CD14-positive monocyte (primary cell): ENCODE data around the gene CD4. TPM values are rescaled to one million over a fixed set of nuclear protein-coding genes. Genes with fewer than 3 reads are reported as not detected.

Experiments
- DNase-seq, 3 donors: peaks; one replicate each; pipeline ENCODE4 v3.0.0-alpha.2; 2011 to 2022
- H2AFZ ChIP-seq: 2 replicates; pipeline ENCODE4 v1.6.0; 2012; ENCODE audit warnings: mild to moderate bottlenecking, low read depth, low read length, inconsistent platforms; ENCODE audit not compliant: insufficient read depth, poor library complexity, severe bottlenecking
- H3K27ac ChIP-seq, 2 donors: 1 replicate in 1 of 2; 2 replicates in 1 of 2; pipeline ENCODE4 v1.5.1; 2012 to 2013; ENCODE audit warnings: low read length in 2 of 2, control low read depth in 1 of 2, inconsistent platforms in 1 of 2, low read depth in 1 of 2, mild to moderate bottlenecking in 1 of 2
- H3K27me3 ChIP-seq, 2 donors: one replicate each; pipeline versions ENCODE4 v1.6.0 to v1.6.1; 2011 to 2013; ENCODE audit warnings: low read length in 2 of 2; ENCODE audit not compliant: control insufficient read depth in 2 of 2, insufficient read depth in 2 of 2
- H3K36me3 ChIP-seq, 2 donors: replicated peaks in 1 of 2; 1 replicate in 1 of 2; 2 replicates in 1 of 2; pipeline versions ENCODE4 v1.5.1 to v1.6.1; 2012 to 2013; ENCODE audit warnings: low read length in 2 of 2, control low read depth in 1 of 2, inconsistent platforms in 1 of 2, mild to moderate bottlenecking in 1 of 2; ENCODE audit not compliant: insufficient read depth in 2 of 2, control insufficient read depth in 1 of 2
- H3K4me1 ChIP-seq, 2 donors: 1 replicate in 1 of 2; 2 replicates in 1 of 2; pipeline versions ENCODE4 v1.5.1 to v1.6.1; 2012 to 2013; ENCODE audit warnings: low read length in 2 of 2, control low read depth in 1 of 2, inconsistent platforms in 1 of 2, mild to moderate bottlenecking in 1 of 2, moderate library complexity in 1 of 2; ENCODE audit not compliant: insufficient read depth in 2 of 2, control insufficient read depth in 1 of 2
- H3K4me2 ChIP-seq: replicated peaks from 2 replicates; pipeline ENCODE3; 2012; ENCODE audit warnings: low read length, moderate library complexity, mild to moderate bottlenecking; ENCODE audit not compliant: poor library complexity, severe bottlenecking; ENCODE audit errors: extremely low read depth
- H3K4me3 ChIP-seq, 3 experiments: fragments of 200-600 bp in 1 of 3; sonication (generic) in 1 of 3; replicated peaks in 1 of 3; 1 replicate in 2 of 3; 2 replicates in 1 of 3; pipeline ENCODE4 v1.5.1; 2011 to 2013; ENCODE audit warnings: low read length in 3 of 3, mild to moderate bottlenecking in 3 of 3, control low read depth in 2 of 3, low read depth in 2 of 3, inconsistent platforms in 1 of 3, moderate library complexity in 1 of 3
- H3K79me2 ChIP-seq: 2 replicates; pipeline ENCODE4 v1.6.0; 2012; ENCODE audit warnings: mild to moderate bottlenecking, control low read depth, inconsistent platforms, low read length, moderate library complexity; ENCODE audit not compliant: insufficient read depth
- H3K9ac ChIP-seq: 2 replicates; pipeline ENCODE4 v1.6.0; 2017; ENCODE audit warnings: low read length, mild to moderate bottlenecking; ENCODE audit not compliant: insufficient read depth, poor library complexity, severe bottlenecking
- H3K9me3 ChIP-seq, 2 donors: replicated peaks in 1 of 2; 1 replicate in 1 of 2; 2 replicates in 1 of 2; pipeline versions ENCODE4 v1.5.1 to v1.6.1; 2012 to 2013; ENCODE audit warnings: low read length in 2 of 2, control low read depth in 1 of 2; ENCODE audit not compliant: control insufficient read depth in 1 of 2, insufficient read depth in 1 of 2
- H4K20me1 ChIP-seq: 2 replicates; pipeline ENCODE4 v1.6.0; 2012; ENCODE audit warnings: mild to moderate bottlenecking, low read length, control low read depth, moderate library complexity; ENCODE audit not compliant: insufficient read depth
- H3K27ac Mint-ChIP-seq, 7 donors: one replicate each; pipeline ENCODE4 v1.8.0; 2020; ENCODE audit warnings: mild to moderate bottlenecking in 7 of 7, mixed read lengths in 7 of 7, moderate library complexity in 6 of 7, inconsistent platforms in 2 of 7
- H3K27me3 Mint-ChIP-seq, 3 donors: one replicate each; pipeline ENCODE4 v1.8.0; 2021 to 2022; ENCODE audit warnings: low read depth in 3 of 3, mild to moderate bottlenecking in 3 of 3, mixed read lengths in 3 of 3, moderate library complexity in 3 of 3, inconsistent platforms in 1 of 3
- H3K36me3 Mint-ChIP-seq, 2 donors: one replicate each; pipeline ENCODE4 v1.8.0; 2020; ENCODE audit warnings: mixed read lengths in 2 of 2, inconsistent platforms in 1 of 2, mild to moderate bottlenecking in 1 of 2
- H3K4me1 Mint-ChIP-seq: one replicate; pipeline ENCODE4 v1.8.0; 2020; ENCODE audit warnings: mild to moderate bottlenecking, mixed read lengths
- H3K4me3 Mint-ChIP-seq, 2 donors: one replicate each; pipeline ENCODE4 v1.8.0; 2020; ENCODE audit warnings: mild to moderate bottlenecking in 2 of 2, mixed read lengths in 2 of 2, moderate library complexity in 1 of 2
- H3K9me3 Mint-ChIP-seq, 7 donors: one replicate each; pipeline ENCODE4 v1.8.0; 2020 to 2022; ENCODE audit warnings: mixed read lengths in 7 of 7, mild to moderate bottlenecking in 6 of 7, moderate library complexity in 6 of 7, inconsistent platforms in 2 of 7
- CTCF ChIP-seq: fragments of 200-600 bp; IDR thresholded peaks from one replicate; pipeline ENCODE4 v1.8.0; 2022; ENCODE audit warnings: antibody characterized with exemption, mild to moderate bottlenecking
- WGBS: methylation state at CpG from one replicate; pipeline ENCODE4 v1.1.5; 2013; ENCODE audit warnings: missing lambda C conversion rate; ENCODE audit not compliant: insufficient coverage; 5-methylcytosine and 5-hydroxymethylcytosine counted together
- intact Hi-C, 2 donors: fragments of 100-400 bp; cut with micrococcal nuclease; formaldehyde crosslinking; loops; one replicate each; pipeline versions ENCODE4 v1.15.0 to v1.15.1; 2023
- polyA plus RNA-seq, 3 donors: library from polyadenylated mRNA; depleted of rRNA in 1 of 3; unstranded in 2 of 3; stranded (reverse) in 1 of 3; fragments of 300-500 nt in 2 of 3; fragments of >200 nt in 1 of 3; fragmentation: Illumina TruSeq in 2 of 3; gene quantifications; 1 replicate in 2 of 3; 2 replicates in 1 of 3; pipeline ENCODE4 v1.2.3, GENCODE V29; 2012 to 2021

CD4 gene
- polyA plus RNA-seq, 3 donors = 261 to 371 (median 269) TPM

DNA sequence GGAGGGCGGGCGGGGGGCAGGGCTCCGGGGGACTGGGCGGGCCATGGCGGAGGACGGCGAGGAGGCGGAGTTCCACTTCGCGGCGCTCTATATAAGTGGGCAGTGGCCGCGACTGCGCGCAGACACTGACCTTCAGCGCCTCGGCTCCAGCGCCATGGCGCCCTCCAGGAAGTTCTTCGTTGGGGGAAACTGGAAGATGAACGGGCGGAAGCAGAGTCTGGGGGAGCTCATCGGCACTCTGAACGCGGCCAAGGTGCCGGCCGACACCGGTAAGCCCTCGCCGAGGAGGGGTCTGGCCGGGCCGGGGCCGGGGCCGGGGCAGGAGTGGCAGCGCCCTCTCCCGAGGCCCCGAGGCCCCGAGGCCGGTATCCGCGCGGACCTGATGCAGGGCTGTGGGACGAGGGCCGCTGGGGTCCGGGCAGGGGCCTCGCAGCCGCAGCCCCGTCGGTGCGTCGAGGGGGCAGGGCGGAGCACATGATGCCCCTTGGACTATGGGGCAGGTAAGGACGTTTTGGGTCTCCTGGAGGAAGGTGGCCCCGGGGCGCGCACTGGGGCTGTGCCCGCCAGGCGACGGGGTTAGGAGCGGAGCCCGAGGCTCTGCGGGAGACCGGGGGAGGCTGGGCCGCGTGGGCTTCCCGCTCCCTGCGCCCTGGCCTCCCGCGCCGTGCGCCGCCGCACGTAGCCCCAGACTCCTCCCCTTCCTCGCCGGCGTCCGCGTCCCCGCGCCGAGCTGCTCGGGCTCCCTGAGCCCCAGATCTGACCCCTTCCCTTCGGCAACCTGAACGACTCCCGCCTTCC lies 78.3 kb downstream of the CD4 start, which contains the start of gene TPI1:
TSS of gene TPI1 (plus strand) at position 119 of the 798 bp plus-strand sequence. CDS start at position 155, 36 bp downstream.
- Histone ChIP-seq H3K79me2 (peaks cover 51% of the 10 kb centered on the region), H3K9me3 (no peaks in the 10 kb centered on the region), H3K4me1 (peaks cover 36 to 56% of the 10 kb centered on the region in 2 donors), H3K4me3 (peak within 1 kb of the TSS; percentile 76 to 97 (median 86)), H3K9ac (peak within 1 kb of the TSS; percentile 88), H4K20me1 (peaks cover 50% of the 10 kb centered on the region), H2AFZ (peak within 1 kb of the TSS; percentile 97), H3K4me2 (peak within 1 kb of the TSS; percentile 94), H3K27ac (peak within 1 kb of the TSS; percentile 63 to 86), H3K27me3 (no peaks in the 10 kb centered on the region), H3K36me3 (peaks cover 45 to 57% of the 10 kb centered on the region in 2 donors)
- peaks cover 52 to 66% of the 10 kb centered on the region in 2 donors for H3K36me3 Mint-ChIP-seq
- under 1% methylated on average over 85 of the region's 86 CpGs for WGBS
- H3K27ac Mint-ChIP-seq = peak within 1 kb of the TSS; percentile 82 to 95 (median 92)
- intact Hi-C loops = loop anchor here (2.0 to 5.0 kb wide), 3 partner anchors 97 to 245 kb away; partner anchors contain the start of gene C1RL (in 1 of the 2)
- peaks cover 0 to 5% (median 3%) of the 10 kb centered on the region in 3 donors for H3K27me3 Mint-ChIP-seq
- DNase-seq = peak; percentile 86 to 88 (median 86)
- H3K4me3 Mint-ChIP-seq = peak within 1 kb of the TSS; percentile 92 to 95
- no peaks in the 10 kb centered on the region for H3K9me3 Mint-ChIP-seq
- TF ChIP-seq CTCF = peak; percentile 15
- H3K4me1 Mint-ChIP-seq = peaks cover 52% of the 10 kb centered on the region

DNA sequence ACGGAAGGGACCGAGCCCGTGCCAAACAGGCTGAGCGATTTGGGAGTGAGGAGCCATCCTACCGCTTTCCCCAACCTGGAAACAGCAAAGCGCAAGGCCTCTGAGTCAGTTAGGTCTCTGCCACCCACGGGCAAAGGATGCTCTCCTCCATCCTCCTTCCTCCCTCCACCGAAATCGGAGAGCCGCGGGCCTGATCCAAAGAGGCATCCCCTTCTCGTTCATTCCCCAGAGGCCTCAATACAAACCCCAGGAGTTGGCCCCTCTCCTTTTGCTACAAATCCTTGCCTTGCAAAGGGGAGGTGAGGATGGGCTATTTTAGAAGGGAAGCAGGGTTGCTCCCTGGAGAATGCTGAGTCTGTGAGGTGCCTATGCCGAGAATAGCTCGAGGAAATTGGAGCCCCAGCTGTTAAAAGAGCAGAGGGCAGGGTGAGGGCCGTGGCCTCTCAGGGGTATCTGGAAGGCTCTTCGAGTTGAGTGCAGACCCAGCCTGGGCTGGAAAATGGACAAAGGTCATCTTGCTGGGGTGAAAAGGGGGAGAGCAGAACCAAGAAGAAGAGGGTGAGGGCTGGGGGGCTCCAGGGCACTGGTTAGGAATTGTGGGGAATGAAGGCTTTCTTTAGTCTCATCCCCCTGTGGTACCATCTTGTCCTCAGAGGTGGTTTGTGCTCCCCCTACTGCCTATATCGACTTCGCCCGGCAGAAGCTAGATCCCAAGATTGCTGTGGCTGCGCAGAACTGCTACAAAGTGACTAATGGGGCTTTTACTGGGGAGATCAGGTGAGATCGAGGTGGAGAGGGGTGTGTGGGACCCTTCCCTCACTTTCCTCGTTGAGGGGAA lies 79.1 kb downstream of the CD4 start:
- Histone ChIP-seq H3K27ac (peak overlapping the region in 1 of 2 donors; percentile 86), H3K9ac (peak overlapping the region; percentile 88), H3K9me3 (no peaks in the 10 kb centered on the region), H3K4me2 (peak overlapping the region; percentile 94), H3K36me3 (peaks cover 37 to 49% of the 10 kb centered on the region in 2 donors), H3K27me3 (no peaks in the 10 kb centered on the region), H3K4me1 (peaks cover 36 to 59% of the 10 kb centered on the region in 2 donors), H4K20me1 (peaks cover 55% of the 10 kb centered on the region), H3K4me3 (peak overlapping the region; percentile 76 to 97 (median 86)), H3K79me2 (peaks cover 56% of the 10 kb centered on the region), H2AFZ (peak overlapping the region; percentile 97)
- 15% methylated on average over 12 of the region's 22 CpGs for WGBS
- peak overlapping the region; percentile 92 to 95 for H3K4me3 Mint-ChIP-seq
- intact Hi-C loops = loop anchor here (2.0 to 5.0 kb wide), 3 partner anchors 96 to 244 kb away; partner anchors contain the start of gene C1RL (in 1 of the 2)
- peak in 1 of 3 donors; percentile 29 for DNase-seq
- H3K4me1 Mint-ChIP-seq = peaks cover 52% of the 10 kb centered on the region
- no peak for TF ChIP-seq CTCF
- H3K27ac Mint-ChIP-seq = peak overlapping the region; percentile 82 to 91 (median 87)
- H3K27me3 Mint-ChIP-seq = peaks cover 0 to 3% (median 3%) of the 10 kb centered on the region in 3 donors
- H3K9me3 Mint-ChIP-seq = no peaks in the 10 kb centered on the region
- peaks cover 45 to 58% of the 10 kb centered on the region in 2 donors for H3K36me3 Mint-ChIP-seq
